HPDE6-E6E7 (cell line): ENCODE data around the gene DCDC2C.

Experiments
- DNase-seq: peaks from one replicate; pipeline ENCODE4 v3.0.0; 2011; ENCODE audit warnings: missing footprints; ENCODE audit errors: extremely low spot score

Gene DCDC2C

DNA sequence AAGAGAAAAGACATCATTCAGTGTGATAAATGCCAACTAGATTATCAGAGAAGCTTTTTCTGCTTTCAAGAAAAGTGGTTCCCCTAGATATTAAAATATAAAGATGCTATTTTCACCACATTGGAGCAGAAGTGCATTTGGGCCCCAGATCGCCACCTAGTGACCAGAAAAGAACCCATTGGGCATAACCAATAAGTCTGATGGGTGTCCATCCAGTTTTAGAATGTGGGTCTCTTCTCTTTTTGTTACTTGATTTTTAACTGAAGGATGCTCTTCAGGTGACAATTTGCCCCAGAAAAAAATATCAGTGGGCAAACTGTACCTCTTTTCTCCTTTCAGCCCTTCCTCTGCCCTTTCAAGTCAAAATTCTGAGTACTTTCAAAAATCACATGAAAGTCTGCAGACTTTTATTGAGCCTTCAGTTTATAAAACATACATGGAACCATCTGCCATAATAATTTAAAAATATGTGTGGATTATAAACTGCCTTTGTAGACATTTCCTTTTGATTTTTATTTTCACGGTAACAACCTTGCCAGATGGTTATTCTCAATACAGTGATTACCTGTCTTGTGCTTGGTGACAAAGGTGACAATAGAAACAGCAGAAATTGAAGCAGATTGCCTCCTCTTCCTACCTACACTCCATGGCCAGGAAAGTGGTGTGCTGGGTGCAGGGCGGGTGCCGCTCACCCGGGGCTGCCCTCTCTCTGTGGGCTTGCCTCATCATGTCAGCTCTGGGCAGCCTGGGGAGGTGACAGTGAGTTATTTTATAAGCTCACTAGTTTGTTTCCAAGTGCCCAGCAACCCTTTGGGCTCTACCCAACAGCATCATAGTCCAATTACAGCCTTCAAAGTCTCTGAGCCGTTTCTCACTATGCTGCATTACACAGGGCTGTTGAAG is 124.5 kb downstream of the DCDC2C start:
- DNase-seq = no peak

DNA sequence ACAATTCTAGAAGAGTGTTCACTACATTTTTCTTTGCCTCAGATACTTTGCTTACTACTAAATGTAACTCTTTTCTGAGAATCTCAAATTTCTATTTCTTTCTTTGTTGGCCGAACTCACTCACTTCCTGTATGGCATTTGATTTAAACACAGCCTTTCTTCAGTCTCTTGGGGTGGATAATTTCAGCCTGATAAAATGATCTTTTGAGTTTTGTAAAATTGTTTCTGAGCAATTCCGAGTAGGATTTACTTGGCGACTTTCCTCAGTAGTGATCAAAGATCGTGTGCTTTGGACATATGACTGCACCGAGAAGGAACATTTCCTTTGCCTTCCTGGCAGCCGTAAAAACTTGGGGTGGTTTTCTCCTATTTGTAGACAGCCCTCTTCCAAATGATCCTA is 127.4 kb downstream of the DCDC2C start:
- no peak for DNase-seq

DNA sequence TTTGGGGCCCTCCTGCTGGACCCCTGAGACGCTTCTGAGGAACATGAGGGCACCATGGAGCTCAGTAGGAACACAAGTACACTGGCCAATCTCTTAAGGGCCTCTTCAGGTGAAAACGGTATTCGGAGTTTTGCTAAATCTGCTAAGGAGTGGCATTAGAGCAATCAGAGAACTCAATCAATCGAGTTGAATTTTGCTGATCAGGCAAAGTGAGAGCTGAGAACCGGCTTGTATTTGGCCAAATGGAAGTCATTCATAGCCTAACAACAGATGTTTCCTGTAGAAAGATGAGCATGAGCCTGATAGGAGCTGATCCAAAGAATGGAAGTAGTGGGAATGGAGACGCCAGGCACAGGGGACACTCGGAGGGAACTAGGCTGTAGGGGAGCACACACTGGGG is 133.7 kb downstream of the DCDC2C start:
- DNase-seq = no peak

DNA sequence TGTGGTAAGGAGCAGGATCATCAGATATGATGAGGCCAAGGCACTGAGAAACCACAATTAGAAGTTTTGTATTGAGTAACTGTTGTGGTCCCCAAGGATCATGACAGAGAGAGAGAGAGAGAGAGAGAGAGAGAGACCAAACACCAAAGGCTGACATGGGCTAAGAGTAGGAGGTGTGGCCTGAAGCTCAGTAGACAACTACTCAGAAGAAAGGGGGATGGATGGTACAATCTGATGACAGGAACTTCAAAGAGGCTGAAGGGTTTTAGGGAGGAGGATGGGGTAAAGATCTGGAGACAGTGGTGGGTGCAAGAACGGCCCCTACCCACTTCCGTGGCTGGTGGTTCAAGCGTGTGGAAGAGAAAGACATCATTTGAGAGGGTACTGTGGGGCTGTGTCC is 135.0 kb downstream of the DCDC2C start:
- DNase-seq = no peak

DNA sequence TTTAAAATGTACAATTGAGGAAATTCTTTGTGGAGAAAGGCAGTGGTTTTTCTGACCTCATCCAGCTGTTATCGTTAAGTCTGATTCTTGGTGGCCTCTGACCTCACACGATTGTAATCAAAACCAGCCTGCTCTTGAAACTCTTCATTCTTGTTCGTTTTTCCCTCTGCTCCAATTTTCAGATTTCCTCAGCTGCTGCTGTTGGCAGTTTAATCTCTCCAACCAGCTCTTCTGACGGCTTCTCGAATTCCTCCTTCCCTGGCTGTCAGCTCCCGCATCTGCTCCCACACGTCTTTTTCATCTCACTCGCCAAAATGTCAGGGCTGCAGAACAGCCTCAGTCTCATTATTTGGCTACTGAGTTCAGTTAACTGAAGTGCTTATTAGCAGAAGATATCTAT is 136.1 kb downstream of the DCDC2C start:
- DNase-seq = no peak

DNA sequence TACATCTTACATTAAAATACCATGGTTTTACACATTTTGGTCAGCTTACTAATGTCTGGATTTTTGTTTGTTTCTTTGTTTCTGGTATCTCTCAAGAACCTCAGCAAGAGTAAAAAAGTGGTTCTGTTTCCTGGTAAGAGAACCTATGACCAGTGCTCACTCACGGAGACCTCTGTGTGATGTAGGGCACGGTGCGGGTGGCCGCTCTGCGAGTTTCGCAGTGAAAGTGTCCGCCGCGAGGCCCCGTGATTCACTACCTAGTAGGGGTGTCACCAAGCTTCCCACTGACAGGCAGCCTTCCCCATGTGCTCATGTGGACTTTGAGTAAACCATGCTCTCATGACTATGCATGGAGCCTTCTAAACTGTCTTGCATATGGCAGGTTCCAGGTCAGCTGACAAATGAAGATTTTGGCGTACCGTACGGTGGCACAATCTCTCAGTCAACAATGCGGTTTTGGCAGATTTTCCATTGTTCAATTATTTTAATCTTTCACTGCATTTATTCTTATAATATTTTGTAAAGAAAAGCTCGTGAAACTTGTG is 137.3 kb downstream of the DCDC2C start:
- no peak for DNase-seq

DNA sequence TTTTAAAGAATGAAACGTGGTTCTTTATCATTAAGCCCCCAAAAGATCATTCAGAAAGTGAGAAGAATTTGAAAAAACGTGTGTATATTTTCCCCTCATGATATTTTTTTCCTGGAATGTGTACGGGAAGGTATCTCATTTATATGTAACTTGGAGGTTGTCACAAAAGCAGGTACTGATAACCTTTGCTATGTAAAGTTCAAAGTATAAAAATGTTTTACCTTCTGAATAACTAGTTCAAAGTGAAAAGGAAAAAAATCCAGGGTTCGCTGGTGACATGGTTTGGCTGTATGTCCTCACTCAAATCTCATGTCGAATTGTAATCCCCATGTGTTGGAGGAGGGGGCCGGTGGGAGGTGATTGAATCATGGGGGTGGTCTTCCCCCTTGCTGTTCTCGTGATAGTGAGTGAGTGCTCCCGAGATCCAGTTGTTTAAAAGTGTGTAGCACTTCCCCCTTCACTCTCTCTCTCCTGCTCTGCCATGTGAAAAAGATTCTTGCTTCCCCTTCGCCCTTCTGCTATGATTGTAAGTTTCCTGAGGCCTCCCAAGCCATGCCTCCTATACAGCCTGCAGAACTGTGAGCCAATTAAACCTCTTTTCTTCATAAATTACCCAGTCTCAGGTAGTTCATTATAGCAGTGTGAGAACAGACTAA is 144.2 kb downstream of the DCDC2C start:
- no peak for DNase-seq

DNA sequence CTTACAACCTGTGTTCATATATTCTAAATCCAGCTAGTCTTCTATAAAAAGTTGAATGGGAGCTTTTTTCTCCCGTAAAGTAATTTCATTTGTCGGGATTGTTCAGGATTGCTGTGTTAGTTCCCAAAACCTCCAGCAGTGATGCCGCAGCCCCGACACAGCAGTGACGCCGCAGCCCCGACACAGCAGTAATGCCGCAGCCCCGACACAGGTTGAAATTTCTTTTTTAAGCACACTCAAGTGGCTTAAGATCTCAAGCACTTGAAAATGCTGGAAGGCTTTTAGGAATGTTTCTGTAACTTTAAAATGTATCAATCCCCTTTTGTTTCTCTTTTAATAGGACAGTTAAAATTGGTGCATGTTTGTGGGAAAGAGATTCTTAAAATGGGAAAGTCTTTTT is 145.4 kb downstream of the DCDC2C start:
- no peak for DNase-seq

DNA sequence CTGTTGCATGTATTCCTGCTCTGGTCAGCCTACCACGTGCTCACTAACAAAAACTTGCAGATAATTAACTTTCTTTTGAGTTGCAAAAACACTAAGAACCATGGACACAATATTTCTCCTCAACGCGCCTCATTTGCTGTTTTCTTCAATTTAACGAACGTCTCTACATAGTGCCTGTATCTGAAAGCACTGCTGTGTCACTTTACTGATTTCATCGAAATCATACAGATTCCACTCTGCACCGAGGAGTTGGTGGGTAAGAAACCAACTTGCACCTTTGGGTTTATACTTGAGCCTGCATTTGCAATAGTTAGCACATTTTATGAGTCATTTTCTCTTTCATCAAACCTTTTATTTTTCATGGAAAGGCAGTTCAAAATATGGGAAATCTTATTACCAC is 145.8 kb downstream of the DCDC2C start:
- DNase-seq = no peak

DNA sequence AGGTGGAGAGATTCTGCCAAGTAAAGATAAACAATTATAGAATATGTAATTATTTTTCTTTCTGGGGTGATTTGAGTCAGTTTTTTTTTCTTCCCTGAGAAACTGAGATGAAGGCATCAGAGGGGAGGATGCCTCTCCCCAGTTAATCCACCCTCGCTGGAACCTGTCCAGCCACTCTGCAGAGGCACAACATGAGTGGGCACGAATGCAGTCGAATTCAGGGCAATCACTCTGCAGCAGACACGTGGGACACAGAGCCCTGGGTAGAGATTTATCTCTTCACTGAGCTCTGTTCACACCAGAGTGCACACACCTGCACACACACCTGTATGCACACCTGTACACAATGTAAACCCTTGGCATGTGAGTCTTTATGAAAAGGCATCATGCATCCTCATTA is 154.2 kb downstream of the DCDC2C start:
- DNase-seq = no peak

DNA sequence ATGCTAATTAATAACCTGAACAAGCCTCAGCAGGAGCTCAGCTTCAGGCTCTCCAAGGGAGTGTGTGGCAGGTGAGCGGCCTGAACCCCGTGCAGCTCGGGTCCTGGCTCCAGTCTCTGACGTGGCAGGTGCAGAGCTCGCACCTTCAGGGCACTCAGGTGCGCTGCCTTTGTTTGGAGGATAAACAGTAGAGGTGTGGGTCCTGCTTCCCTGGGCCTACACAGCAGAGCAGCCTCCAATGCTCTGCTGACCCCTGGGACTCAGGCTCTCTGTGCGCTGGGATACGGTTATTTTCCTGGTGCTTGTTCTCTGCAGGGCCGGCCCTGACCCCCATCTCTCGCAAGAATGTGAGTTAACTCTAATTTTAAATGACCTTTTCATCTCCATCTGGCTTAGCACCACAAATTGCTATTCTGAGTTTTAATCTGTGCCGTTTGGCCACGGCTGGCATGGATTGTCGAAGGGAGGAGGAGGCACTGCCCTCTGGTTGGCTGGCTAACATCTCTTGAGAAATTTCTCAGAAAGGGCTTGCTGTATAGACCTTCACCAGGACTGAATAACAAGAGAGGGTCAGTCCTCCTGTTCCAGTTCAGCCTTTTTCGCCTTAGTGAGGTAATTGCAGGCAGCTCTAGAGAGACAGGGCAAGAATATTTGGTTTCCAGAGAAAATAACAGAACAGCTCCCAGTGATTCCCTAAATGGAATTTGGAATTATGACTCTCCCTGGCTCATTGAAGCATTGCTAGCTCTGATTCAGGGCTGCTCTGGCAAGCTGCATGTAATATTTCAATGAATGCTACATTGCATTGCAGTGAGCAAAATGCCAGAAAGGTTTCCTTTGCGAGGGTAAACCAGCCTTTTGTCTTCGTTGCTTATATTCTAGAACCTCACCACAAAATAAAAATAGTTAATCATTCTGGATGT is 161.8 kb downstream of the DCDC2C start:
- no peak for DNase-seq

DNA sequence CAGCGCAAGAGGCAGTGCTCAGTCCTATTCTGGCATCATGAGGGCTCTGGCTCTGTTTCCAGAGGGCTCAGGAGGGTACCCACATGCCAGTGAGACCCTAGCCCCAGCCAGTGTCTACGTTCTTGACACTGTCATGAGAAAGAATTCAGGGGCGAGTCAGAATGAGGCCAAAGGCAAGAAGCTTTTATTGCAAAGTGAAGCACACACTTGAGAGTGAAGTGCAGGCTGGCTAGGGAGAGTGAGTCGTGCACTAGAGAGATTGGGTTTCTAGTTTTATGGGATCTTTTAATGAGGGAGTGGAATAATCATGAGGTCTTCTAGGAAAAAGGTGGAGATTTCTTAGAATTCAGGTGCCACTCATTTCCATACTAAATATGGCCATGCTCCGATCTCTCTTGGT is 164.1 kb downstream of the DCDC2C start:
- DNase-seq = no peak

DNA sequence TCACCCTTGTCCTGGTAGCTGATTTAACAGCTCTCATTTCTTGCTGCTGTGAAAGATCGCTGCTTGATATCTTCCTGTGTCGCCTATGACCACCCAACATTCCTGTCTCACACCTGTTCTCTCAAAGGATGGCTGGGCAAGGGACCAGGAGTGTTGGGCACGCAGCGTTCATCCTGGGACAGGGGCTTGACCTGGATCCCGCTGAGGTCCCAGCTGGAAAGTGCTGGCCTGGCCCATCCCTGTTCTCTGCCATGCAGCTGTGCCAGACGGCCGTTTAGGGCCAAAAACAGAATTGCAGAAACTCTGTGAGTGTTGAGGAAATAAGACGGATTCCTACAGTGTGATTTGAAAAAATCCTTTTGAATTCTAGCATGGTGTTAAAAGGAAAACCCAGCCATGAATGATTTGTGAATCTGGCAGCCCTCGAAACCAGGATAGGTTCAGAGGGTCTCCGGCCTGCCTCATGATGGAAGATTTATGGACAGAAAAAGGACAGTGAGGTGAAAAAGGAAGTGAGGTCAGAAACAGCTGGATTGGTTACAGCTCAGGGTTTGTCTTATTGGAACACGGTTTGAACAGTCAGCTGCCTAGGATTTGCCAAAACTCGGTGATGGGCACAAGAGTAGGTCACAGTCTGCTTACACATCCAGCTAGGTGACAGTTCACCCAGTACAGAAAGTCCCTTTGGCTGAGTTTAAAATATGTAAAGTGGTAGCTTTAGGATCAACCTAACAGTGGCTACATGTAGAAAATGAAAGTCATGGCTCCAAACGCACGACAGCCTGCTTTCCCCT is 164.8 kb downstream of the DCDC2C start:
- DNase-seq = no peak

DNA sequence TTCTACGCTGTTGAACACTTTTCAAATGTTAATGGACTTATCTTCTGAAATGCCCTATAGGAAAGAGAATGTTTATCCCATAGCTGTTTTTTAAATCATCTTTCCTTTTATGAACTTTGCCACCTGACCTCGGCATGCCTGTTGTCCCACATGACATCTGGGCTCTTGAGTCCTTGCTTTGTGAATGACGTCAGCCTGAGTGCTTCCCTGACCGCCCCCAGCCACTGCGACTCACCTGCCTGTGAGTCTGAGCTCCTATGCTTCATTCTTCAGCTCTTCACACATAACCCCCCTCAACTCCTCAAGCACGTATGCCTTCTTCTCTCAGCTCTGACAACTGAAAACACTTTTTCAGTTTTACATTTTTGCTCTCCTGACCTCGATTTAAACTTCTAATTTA is 166.8 kb downstream of the DCDC2C start:
- DNase-seq = no peak

DNA sequence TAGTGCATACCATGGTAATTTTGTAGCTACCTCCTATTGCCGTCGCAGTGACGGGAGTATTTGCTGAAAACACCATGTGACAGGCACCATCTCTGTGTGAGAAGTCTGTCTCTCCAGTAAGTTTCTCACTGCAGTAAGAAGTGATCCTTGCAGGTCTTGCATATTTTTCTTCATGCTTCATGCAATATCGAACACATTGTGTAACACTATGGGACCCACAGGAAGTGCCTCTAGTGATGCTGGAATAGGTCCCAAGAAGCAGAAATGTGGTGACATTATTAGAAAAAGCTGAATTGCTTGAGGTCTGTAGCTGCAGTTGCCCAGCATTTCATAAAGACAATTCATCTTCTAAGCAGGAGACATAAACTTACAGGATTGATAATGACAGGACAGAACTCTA is 167.6 kb downstream of the DCDC2C start:
- DNase-seq = no peak

DNA sequence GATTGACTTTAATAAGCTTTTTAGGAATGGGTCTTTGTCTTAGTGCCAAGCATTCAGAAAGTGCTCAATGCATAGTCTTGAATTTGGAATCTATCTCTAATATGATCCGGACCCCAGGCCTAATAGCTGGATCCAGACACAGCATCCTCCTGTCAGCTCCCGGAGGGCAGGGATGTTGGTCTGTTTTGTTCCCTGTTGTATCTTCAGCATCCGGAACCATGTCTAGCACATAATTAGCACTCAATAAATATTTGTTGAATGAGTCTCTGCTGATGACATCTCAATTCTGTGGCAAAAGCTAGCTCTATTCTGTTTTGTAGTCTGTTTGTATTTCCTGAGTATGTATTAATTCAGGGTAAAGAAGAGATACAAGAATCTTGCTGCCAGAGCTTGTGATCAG is 169.1 kb downstream of the DCDC2C start:
- DNase-seq = no peak

DNA sequence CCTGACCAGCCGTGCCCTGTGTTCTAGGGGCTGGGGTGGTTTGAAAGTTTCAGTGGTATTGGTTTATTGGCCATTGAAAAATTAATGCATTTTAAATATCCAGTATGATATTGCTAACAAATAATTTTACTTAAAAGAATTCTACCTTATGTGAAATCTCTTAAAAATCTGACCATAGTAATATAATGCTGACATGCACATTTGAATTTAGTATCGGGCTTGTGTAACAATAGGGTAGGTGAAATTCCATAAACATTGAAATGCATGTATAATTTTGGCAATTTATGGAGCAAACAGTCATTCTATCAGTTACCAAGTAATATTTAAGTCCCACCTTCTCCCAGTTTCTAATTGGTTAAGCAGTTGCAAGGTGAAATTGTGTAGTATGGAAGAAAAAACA is 170.5 kb downstream of the DCDC2C start:
- DNase-seq = no peak

DNA sequence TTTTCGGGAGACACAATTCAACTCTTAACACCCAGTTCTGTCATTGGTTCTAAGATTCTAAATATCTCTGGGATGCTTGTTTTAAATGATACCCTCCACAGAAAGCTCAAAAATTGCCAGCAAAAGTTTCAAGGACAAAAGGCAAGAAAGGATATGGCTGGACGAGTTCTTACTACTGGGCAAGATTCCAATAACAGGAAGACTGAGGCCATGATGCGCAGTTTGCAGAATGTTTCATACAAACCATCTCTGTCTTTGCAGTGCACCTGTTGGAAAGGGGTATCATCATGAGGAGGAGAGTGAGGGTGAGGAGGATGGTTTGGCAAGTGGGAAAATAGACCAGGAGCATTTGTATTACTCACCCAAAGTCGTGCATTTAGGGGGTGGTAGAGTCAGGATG is 172.8 kb downstream of the DCDC2C start:
- no peak for DNase-seq

DNA sequence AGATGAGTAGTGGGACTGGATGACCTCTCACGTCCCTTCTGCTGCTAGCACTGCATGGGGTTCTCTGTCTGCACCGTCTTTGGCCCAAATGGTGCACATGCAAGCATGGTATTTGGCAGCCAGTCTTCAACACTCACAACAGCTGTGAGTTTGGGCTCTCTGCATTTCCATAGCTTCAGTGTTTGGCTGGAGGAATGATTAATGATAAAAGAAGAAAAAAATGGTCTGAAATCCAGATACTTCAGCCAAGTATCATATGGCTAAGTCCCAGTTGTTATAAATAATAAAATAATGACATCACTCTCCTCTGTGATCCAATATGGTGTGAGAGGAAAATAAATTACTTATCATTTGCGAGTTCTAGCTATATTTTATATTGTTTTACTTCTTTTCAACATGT is 173.3 kb downstream of the DCDC2C start:
- no peak for DNase-seq

DNA sequence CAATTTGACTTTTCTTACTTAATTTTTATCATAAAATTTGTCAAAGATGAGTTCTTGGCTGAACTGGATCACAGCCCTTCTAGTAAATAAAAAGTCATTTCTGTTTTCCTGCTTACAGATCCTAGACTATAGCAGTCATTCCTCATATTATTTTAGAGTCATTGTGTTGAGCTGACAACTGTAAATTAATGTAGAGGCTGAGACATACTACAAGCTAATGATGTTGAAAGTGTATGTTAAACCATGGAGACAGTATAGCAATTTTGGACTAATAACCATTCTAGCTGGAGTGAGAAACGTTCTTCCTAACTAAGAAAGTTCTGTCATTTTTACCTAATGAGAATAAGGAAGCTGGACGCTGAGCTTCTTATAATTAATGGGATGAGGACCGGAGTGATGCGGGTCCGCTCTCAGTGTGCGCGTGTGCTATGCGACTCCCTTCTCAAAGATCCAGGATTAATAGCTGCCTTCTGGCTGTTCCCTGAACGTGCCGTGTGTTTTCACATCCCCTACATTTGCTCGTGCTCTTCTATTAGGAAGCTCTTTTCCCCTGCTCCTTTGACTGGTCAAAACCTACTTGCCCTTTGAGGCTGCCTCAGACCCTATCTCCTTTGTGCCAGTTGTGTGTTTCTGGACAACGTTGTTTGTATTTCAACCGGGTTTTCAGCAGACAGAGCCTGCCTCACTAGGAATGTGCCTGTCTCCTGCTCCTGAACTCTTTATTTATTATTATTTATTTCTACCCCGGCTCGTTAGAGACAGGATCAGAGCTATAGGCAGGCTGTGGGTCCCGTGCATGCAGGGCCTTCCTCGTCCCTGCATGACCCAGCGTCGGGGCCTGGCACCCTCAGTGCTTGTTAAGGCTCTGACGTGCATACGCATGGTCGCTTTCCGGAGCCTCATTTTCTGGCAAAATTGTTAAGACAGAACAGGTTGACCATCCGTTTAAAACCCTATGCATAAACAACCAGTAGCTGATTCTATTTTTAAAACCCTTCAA is 182.6 kb downstream of the DCDC2C start:
- DNase-seq = no peak
